OCI-LY7 (cell line): ENCODE data around the gene CACNG3.

ENCODE experiments used
- CTCF ChIP-seq: fragments of 200-600 bp; sonication (generic); conservative IDR thresholded peaks from 2 replicates; pipeline ENCODE4 v1.5.1; 2014; ENCODE audit warnings: mild to moderate bottlenecking, antibody characterized with exemption, low read length, moderate library complexity, mixed read lengths
- EZH2phosphoT487 ChIP-seq: fragments of 200-600 bp; sonication (generic); IDR thresholded peaks from 2 replicates; pipeline ENCODE4 v1.6.1; 2018; ENCODE audit warnings: low read depth, borderline replicate concordance, mild to moderate bottlenecking, mixed run types, antibody characterized with exemption, low read length, moderate library complexity, mixed read lengths

DNA sequence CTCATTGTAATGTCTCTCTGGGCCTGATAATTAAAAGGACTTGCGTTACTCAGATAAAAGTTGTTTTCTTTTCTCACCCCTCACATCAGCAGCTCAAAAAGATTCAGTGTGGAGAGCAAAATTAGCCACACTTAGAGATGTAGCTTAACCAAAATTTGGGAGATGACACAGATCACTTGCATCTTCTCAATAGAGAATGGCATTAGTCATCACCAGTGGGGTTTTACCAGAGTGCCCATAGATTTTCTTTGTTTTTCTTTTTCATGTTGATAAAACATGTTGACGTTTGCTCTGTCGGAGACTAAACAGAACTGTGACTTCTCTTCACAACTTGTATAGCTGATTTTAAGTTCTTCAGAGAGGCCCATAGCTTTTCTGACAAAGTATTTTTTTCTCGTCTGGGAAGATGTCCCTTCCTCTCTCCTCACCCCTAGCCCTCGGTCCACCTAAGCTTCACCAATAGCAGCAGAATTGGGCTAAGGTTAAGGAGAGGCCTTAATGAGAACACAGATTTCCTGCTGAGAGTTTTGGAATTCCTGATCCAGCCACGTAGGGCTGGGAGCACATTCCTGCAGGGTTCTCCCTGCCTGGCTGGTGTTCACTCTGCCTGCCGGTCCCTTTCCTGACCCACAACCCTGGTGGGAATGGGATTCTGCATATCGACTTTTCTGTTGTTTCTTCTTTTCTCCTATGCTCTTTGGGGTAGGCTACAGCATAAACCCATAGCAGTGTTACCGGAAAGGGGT is 92.6 kb downstream of the CACNG3 start:
- TF ChIP-seq CTCF (no peak), EZH2phosphoT487 (no peak)
